Activated CD8-positive, alpha-beta memory T cell treated with anti-CD3 and anti-CD28 coated beads, Interleukin-2, amount 50 U/mL, for 4 hours (primary cell): ENCODE data around the gene AGPAT4.

ENCODE experiments used
- DNase-seq: peaks from one replicate; pipeline ENCODE4 v3.0.0-alpha.2; 2020

AGPAT4 gene

GRCh38 chr6:161254464-161255253 is 19.2 kb downstream of the AGPAT4 start:
- no peak for DNase-seq

DNA sequence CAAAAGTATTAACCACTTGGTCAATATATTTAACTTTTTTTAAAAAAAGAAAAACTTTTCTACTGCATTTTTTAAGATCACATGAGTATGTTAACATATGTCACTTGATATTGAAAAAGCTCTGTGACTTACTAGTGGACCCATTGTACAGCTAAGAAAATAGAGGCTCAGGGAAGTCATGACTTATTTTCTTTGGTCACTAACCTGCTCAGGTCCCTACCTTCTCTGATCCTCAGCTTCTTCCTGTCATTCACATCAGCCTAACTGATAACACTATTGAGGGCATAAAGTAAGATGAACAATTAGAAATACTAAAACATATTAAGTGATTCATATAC is 19.8 kb downstream of the AGPAT4 start:
- DNase-seq: no peak

GRCh38 chr6:161251345-161251744 is 22.5 kb downstream of the AGPAT4 start:
- DNase-seq: no peak

DNA sequence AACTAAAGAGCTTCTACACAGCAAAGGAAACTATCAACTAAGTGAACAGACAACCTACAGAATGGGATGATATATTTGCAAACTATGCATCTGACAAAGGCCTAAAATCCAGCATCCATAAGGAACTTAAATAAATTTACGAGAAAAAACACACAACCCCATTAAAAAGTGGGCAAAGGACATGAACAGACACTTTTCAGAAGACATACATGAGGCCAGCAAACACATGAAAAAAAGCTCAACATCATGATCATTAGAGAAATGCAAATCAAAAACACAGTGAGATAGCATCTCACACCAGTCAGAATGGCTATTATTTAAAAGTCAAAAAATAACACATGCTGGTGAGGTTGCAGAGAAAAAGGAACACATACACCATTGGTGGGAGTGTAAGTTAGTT is 24.5 kb downstream of the AGPAT4 start:
- no peak for DNase-seq

DNA sequence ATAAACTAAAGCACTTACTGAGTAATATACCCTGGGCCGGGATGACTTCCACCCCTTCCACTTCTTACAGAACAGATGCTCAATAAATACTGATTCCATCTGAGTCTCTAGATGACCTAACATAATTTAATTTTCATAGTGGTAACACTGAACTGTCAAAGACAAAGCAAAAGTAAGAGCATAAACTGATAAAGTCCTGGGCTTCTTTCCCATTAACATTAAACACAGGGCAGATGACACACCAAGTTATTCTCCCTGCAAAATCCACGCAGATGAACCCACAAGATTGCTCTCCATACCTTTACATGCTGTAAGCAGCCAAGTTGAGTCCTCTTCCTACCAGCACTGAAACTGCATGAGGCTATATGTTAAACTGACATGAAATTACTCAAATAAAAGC is 27.1 kb downstream of the AGPAT4 start:
- no peak for DNase-seq

DNA sequence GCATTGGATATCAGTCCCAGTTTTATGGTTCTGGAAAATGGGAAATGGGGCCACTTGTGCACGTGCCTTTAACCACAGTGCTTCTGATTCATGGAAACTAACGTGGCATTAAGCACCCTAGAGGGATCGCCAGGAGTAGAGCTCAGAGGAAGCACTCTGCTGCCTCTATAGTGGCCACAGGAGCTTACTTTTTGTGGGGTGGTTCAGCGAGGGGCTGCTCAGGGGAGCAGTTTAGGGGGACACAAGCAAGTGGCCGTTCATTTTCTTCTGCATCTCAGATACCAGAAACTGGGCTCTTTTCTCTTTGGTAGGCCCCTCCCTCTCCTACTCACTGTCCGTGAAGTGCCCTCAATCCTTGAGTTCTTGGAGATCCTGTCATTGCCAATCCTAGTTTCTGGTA is 28.5 kb downstream of the AGPAT4 start:
- no peak for DNase-seq

GRCh38 chr6:161244725-161245124 is 29.1 kb downstream of the AGPAT4 start:
- no peak for DNase-seq

DNA sequence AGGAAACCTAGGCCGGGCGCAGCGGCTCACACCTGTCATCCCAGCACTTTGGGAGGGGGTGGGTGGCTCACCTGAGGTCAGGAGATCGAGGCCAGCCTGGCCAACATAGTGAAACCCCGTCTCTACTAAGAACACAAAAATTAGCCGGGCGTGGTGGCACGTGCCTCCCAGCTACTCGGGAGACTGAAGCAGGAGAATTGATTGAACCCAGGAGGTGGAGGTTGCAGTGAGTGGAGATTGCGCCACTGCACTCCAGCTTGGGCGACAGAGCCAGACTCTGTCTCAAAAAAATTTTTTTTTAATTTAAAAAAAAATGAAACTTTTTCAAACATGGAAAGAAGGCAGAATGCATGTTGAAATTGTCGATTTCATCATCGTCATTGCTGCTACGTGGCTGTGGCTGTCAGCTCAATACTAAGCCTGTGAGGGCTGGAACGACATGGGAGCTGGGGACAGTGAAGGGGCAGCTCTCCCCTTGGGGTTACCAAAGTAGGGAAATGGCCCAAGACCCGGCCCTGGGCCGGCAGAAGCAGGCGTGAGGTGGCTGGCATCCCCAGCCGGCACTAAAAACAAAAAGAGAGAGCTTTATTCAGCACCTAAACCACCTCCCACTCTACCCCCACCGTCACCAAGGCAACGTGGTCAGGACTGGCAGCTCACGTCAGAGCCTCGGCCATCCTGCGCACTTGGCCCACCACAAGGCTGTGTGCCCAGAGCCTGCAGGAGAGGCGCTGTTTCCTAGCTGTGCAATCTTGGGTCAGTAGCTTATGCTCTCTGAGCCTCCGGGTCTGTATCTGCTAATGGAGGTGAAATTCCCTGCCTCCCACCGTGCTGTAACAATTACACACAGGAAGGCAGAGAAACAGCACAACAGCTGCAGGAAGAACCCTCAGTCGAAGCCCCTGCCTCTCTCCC is 30.8 kb downstream of the AGPAT4 start:
- DNase-seq: peak; percentile 53

DNA sequence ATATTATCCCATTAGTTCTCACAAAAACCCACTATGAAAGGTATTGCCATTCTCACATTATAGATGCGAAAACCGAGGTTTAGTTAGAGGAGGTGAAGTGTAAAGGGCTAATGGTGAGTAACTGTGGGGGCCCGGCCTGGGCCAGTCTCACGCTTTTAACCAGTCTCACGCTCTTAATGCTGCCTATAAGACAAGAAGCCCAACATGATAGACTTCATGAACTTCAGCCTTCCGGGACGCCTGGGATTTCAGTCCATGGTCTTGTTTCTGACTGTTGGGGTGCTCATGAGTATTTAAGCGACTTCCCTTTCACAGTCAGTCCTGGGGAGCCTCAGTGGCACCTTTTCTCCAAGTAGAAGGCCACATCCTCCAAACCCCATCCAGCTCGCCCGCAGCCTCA is 31.7 kb downstream of the AGPAT4 start:
- DNase-seq: no peak

- DNase-seq: no peak
These were observed 34.9 kb downstream of the AGPAT4 start for GRCh38 chr6:161239001-161239400.

DNA sequence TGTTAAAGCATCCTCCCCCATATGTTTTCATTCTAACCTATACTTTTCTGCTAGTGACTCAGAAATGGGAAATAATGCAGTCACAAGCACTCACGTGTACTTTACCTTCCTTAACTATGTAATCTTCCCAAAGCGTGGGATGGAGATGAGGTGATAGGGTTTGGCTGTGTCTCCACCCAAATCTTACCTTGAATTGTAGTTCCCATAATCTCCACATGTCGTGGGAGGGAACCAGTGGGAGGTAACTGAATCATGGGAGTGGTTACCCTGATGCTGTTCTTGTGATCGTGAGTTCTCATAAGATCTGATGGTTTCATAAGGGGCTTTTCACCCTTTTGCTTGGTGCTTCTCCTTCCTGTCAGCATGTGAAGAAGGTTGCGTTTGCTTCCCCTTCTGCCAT is 35.4 kb downstream of the AGPAT4 start:
- DNase-seq: no peak

GRCh38 chr6:161238081-161238480 is 35.8 kb downstream of the AGPAT4 start:
- no peak for DNase-seq

GRCh38 chr6:161237176-161237575 is 36.7 kb downstream of the AGPAT4 start:
- DNase-seq: no peak

- DNase-seq: no peak
These were observed 37.9 kb downstream of the AGPAT4 start for GRCh38 chr6:161235776-161236633.

GRCh38 chr6:161233986-161234661 is 39.7 kb downstream of the AGPAT4 start:
- no peak for DNase-seq

DNA sequence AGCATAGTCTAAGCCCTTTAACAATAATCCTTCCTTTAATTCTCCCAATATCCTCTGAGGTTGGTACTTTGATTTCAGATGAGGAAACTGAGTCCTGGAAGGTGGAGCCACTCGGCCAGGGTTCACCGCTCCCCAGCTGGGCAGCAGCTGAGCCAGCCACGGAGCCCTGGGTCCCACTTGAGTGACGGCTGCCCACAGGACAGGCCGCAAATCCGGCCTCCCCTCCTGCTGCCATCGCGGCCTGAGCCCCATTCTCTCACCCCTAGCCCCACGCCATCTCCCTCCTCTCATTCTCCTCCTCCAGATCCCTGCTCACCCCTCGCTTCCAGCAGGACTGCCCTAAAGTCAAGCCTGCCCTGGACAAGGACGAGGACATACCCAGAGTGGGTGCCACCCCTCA is 41.4 kb downstream of the AGPAT4 start:
- DNase-seq: no peak

- DNase-seq: no peak
These were observed 41.9 kb downstream of the AGPAT4 start for GRCh38 chr6:161232010-161232409.

- DNase-seq: no peak
These were observed 43.5 kb downstream of the AGPAT4 start for GRCh38 chr6:161230339-161230738.

- DNase-seq: no peak
These were observed 44.8 kb downstream of the AGPAT4 start for GRCh38 chr6:161228921-161229591.

DNA sequence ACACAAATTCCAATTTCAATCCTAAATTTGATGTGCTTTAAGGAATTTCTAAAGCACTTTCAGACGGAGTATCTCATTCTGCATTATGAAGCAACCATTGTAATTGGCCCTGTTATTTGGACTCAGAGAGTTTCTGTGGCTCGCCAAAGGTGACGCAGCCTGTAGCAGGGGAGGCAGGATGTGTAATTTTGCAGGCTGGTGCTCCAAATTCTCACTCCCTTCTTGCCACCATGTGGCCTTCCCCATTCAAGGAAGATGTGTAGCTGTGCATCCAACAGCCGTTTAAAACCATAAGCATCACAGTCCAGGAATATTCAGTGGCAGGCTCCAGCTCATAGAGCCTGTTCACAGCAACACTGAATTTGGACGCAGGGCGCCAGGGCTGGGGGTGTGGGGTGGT is 45.8 kb downstream of the AGPAT4 start:
- DNase-seq: no peak

DNA sequence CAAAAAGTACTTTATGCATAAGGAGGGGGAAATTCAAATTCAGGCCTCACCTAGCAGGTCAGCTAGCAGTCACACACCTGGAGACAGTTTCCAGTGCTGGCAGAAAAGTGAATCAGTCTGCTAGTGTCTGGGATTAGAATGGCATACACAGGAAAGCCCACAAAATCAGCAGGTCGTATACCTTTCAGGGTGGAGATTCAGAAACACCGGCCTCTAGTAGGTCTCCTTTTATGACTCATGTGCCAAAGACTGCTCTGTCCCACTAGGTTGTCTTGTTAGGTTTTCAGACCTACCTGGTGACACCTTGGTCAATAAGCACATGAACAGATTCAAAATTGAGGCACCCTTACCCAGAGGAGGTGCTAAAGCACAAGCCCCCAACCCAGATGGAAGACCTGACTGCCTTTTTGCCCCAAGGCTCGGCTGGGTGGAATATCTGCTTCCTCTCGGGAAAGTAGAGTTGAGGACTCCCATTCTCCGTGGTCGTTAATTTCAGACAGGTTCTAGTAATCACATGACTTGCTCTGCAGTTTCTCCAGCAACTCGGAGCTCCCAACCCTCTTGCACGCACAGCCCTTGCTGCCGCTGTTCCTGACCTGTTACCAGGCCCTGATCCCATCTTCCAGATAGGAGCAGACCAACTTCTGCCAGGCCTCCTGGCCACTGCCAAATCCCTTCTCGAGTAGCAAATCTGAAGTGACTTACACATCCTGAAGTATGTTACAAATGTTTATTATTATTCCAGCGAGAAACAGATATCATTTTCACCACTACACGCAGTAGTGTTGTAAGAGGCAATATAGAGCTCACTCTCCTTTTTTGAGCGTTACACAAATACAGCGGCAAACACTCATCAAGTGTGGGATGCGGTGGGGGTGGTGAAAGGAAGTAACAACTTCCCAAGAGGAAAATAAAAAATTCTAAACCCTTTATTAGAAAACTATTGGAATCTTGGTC is 46.6 kb downstream of the AGPAT4 start:
- no peak for DNase-seq
